ENCODE measurements around the gene TMEM145. TPM values are rescaled to one million over a fixed set of nuclear protein-coding genes. Genes with fewer than 3 reads are reported as not detected.

The TMEM145 gene
- total RNA-seq, 1 donor from 2014 or later, result 24.7 TPM

DNA sequence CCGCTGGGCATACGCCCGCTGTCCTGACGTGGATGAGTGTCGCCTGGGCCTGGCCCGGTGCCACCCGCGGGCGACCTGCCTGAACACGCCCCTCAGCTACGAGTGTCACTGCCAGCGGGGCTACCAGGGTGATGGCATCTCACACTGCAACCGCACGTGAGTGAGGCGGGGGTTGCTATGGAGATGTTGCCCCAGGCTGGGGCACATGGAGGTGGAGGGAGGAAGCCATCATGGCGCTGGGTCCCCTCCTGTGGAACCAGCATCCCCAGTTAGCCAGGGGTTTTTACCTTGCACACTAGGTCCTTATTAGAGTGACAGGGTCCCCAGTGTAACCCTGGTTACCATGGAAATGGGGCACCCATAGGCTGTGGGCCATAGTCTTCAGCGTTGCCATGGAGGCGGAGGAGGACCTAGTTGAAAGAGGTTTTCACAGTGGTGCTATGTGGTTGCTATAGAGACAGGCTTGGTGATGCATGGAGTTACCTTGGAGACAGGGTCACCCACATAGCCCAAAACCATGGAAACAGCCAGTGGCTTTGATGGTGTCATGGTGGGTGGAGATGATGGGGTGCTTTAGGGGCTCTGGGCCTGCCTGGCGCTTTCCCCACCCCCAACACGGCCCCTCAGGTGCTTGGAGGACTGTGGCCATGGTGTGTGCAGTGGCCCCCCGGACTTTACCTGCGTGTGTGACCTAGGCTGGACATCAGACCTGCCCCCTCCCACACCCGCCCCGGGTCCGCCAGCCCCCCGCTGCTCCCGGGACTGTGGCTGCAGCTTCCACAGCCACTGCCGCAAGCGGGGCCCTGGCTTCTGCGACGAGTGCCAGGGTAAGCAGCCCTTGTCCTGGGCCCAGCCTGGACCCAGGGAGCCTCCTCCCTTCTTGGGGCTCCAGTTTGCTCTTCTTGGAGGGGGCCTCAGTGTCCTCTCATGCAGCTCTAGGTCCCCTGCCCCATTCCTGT lies 39.5 kb downstream of the TMEM145 start:
- Mint-ChIP-seq H3K27ac (ENCODE audit: unreplicated experiment) (no peak overlapping the region), H3K27me3 (ENCODE audit: unreplicated experiment) (peaks cover 9% of the 10 kb centered on the region), H3K9me3 (ENCODE audit: unreplicated experiment) (peaks cover 9% of the 10 kb centered on the region), H3K4me3 (ENCODE audit: unreplicated experiment) (no peak overlapping the region), H3K4me1 (ENCODE audit: low read depth, unreplicated experiment) (peaks cover 1% of the 10 kb centered on the region), H3K36me3 (ENCODE audit: unreplicated experiment) (peaks cover 14% of the 10 kb centered on the region)
- TF ChIP-seq, protein P1, sequence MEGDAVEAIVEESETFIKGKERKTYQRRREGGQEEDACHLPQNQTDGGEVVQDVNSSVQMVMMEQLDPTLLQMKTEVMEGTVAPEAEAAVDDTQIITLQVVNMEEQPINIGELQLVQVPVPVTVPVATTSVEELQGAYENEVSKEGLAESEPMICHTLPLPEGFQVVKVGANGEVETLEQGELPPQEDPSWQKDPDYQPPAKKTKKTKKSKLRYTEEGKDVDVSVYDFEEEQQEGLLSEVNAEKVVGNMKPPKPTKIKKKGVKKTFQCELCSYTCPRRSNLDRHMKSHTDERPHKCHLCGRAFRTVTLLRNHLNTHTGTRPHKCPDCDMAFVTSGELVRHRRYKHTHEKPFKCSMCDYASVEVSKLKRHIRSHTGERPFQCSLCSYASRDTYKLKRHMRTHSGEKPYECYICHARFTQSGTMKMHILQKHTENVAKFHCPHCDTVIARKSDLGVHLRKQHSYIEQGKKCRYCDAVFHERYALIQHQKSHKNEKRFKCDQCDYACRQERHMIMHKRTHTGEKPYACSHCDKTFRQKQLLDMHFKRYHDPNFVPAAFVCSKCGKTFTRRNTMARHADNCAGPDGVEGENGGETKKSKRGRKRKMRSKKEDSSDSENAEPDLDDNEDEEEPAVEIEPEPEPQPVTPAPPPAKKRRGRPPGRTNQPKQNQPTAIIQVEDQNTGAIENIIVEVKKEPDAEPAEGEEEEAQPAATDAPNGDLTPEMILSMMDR (IDR thresholded peaks at IDR 0.05; ENCODE audit: partially characterized antibody, unreplicated experiment), result no peak
- no peak for DNase-seq

DNA sequence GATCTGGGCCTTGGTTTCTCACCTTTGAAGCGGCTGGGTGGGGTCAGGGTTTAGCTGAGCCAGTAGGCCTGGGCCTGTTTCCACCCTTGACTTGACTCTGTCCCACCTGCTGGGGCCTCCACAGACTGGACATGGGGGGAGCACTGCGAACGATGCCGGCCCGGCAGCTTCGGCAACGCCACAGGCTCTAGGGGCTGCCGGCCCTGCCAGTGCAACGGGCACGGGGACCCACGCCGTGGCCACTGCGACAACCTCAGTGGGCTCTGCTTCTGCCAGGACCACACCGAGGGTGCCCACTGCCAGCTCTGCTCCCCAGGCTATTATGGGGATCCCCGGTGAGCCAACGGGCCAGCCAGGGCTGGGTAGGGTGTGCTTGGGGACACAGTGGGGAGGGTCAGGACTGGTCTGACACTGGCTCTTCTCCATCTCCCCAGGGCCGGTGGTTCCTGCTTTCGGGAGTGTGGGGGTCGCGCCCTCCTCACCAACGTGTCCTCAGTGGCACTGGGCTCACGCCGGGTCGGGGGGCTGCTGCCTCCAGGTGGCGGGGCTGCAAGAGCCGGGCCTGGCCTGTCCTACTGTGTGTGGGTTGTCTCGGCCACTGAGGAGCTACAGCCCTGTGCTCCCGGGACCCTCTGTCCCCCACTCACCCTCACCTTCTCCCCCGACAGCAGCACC lies 40.4 kb downstream of the TMEM145 start:
- H3K9me3 Mint-ChIP-seq (ENCODE audit: unreplicated experiment), result peaks cover 9% of the 10 kb centered on the region
- TF ChIP-seq, protein P1 (IDR thresholded peaks at IDR 0.05; ENCODE audit: partially characterized antibody, unreplicated experiment), result no peak
- DNase-seq, result no peak
- H3K4me3 Mint-ChIP-seq (ENCODE audit: unreplicated experiment), result no peak overlapping the region
- H3K4me1 Mint-ChIP-seq (ENCODE audit: low read depth, unreplicated experiment), result peaks cover 4% of the 10 kb centered on the region
- H3K27ac Mint-ChIP-seq (ENCODE audit: unreplicated experiment), result no peak overlapping the region
- H3K36me3 Mint-ChIP-seq (ENCODE audit: unreplicated experiment), result peaks cover 14% of the 10 kb centered on the region
- peaks cover 7% of the 10 kb centered on the region for H3K27me3 Mint-ChIP-seq (ENCODE audit: unreplicated experiment)

DNA sequence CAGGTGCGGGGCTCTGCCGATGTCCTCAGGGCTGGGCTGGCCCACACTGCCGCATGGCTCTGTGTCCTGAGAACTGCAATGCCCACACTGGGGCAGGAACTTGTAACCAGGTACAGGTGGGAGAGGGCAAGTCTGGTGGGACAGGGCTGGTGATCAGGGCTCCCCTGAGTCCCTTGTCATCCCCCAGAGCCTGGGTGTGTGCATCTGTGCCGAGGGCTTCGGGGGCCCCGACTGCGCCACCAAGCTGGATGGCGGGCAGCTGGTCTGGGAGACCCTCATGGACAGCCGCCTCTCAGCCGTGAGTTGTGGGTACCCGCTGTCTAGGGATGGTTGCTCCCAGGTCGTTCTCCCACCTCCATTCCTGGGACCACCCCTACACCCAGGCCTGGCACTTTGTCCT lies 42.8 kb downstream of the TMEM145 start:
- peaks cover 7% of the 10 kb centered on the region for H3K4me1 Mint-ChIP-seq (ENCODE audit: low read depth, unreplicated experiment)
- peaks cover 14% of the 10 kb centered on the region for H3K36me3 Mint-ChIP-seq (ENCODE audit: unreplicated experiment)
- no peak for DNase-seq
- H3K27me3 Mint-ChIP-seq (ENCODE audit: unreplicated experiment), result peaks cover 5% of the 10 kb centered on the region
- H3K4me3 Mint-ChIP-seq (ENCODE audit: unreplicated experiment), result no peak overlapping the region
- TF ChIP-seq, protein P1 (IDR thresholded peaks at IDR 0.05; ENCODE audit: partially characterized antibody, unreplicated experiment), result no peak
- H3K27ac Mint-ChIP-seq (ENCODE audit: unreplicated experiment), result no peak overlapping the region
- peaks cover 5% of the 10 kb centered on the region for H3K9me3 Mint-ChIP-seq (ENCODE audit: unreplicated experiment)

DNA sequence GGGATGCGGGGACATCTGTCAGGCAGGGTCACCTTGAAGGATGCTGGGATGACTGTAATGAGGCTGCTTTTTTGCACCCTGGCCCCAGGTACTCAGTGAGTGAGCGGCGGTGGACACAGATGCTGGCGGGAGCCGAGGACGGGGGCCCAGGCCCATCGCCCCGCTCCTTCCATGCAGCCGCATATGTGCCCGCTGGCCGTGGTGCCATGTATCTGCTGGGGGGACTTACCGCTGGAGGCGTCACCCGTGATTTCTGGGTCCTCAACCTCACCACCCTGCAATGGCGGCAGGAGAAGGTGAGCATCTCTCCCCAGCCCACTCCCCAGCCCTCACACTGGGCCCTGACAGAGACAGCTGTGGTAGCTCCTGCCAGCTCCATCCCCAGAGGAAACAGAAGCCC lies 43.6 kb downstream of the TMEM145 start:
- TF ChIP-seq, protein P1 (IDR thresholded peaks at IDR 0.05; ENCODE audit: partially characterized antibody, unreplicated experiment), result no peak
- peaks cover 5% of the 10 kb centered on the region for H3K27me3 Mint-ChIP-seq (ENCODE audit: unreplicated experiment)
- no peak overlapping the region for H3K27ac Mint-ChIP-seq (ENCODE audit: unreplicated experiment)
- H3K9me3 Mint-ChIP-seq (ENCODE audit: unreplicated experiment), result peaks cover 5% of the 10 kb centered on the region
- peaks cover 13% of the 10 kb centered on the region for H3K36me3 Mint-ChIP-seq (ENCODE audit: unreplicated experiment)
- no peak overlapping the region for H3K4me3 Mint-ChIP-seq (ENCODE audit: unreplicated experiment)
- peaks cover 7% of the 10 kb centered on the region for H3K4me1 Mint-ChIP-seq (ENCODE audit: low read depth, unreplicated experiment)
- DNase-seq, result no peak
